Gastrocnemius medialis (tissue), 4 donors: Measurements from ENCODE around the gene KLHL25. TPM values are rescaled to one million over a fixed set of nuclear protein-coding genes. Genes with fewer than 3 reads are reported as not detected.

Source experiments
- ATAC-seq, 2 donors: fragments of 150-250 bp; one replicate each; pipeline ENCODE4 v1.9.1; 2016
- DNase-seq, 2 donors: peaks; one replicate each; pipeline ENCODE4 v3.0.0-alpha.2; 2019
- H3K27ac ChIP-seq, 4 donors: fragments of 200-600 bp; sonication (generic); 1 replicate in 1 of 4; 2 replicates in 3 of 4; pipeline ENCODE4 v1.5.1; 2016 to 2018; ENCODE audit warnings: mild to moderate bottlenecking in 2 of 4, moderate library complexity in 1 of 4
- H3K27me3 ChIP-seq, 3 donors: fragments of 200-600 bp; sonication (generic) in 2 of 3; 1 replicate in 1 of 3; 2 replicates in 2 of 3; pipeline versions ENCODE4 v1.5.1 to v1.6.0; 2016 to 2019; ENCODE audit warnings: mild to moderate bottlenecking in 1 of 3, moderate library complexity in 1 of 3
- H3K36me3 ChIP-seq, 2 donors: fragments of 200-600 bp; sonication (generic) in 1 of 2; one replicate each; pipeline ENCODE4 v1.5.1; 2017 to 2018
- H3K4me1 ChIP-seq, 2 donors: fragments of 200-600 bp; sonication (generic) in 1 of 2; one replicate each; pipeline ENCODE4 v1.5.1; 2016 to 2017; ENCODE audit warnings: mild to moderate bottlenecking in 2 of 2
- H3K4me3 ChIP-seq, 4 donors: fragments of 200-600 bp; sonication (generic) in 3 of 4; 1 replicate in 1 of 4; 2 replicates in 3 of 4; pipeline ENCODE4 v1.5.1; 2016 to 2019; ENCODE audit warnings: mild to moderate bottlenecking in 2 of 4
- H3K9me3 ChIP-seq, 3 donors: fragments of 200-600 bp; sonication (generic) in 2 of 3; 1 replicate in 1 of 3; 2 replicates in 2 of 3; pipeline ENCODE4 v1.5.1; 2016 to 2019
- CTCF ChIP-seq, 5 experiments: fragments of 450-650 bp in 3 of 5; fragments of 200-600 bp in 2 of 5; sonication (generic) in 2 of 5; IDR thresholded peaks in 4 of 5; conservative IDR thresholded peaks in 1 of 5; 1 replicate in 4 of 5; 2 replicates in 1 of 5; pipeline ENCODE4 v1.5.1; 2016 to 2019; ENCODE audit warnings: antibody characterized with exemption in 5 of 5, mild to moderate bottlenecking in 3 of 5, moderate library complexity in 3 of 5
- POLR2A ChIP-seq, 2 donors: fragments of 450-650 bp; IDR thresholded peaks; one replicate each; pipeline ENCODE4 v1.6.1; 2017; ENCODE audit warnings: antibody characterized with exemption in 2 of 2, mild to moderate bottlenecking in 2 of 2, moderate library complexity in 2 of 2
- in situ Hi-C, 4 donors: fragments of 200-750 bp; cut with MboI; loops; one replicate each; pipeline versions ENCODE4 v1.15.0 to v1.8.0; 2017; ENCODE audit warnings: low sequenced_read_pairs in 4 of 4
- intact Hi-C: fragments of 100-400 bp; cut with DNase I; formaldehyde crosslinking; loops from one replicate; pipeline ENCODE4 v1.15.1; 2023; ENCODE audit warnings: low total_unique reads
- total RNA-seq, 4 donors: library from RNA; depleted of rRNA; stranded (reverse); fragments of >200 nt; gene quantifications; one replicate each; pipeline versions ENCODE4 v1.1.0 to v1.2.3, GENCODE V29; 2016

KLHL25 gene
- total RNA-seq, 4 donors from 2014 or later: 4.8 to 7.0 (median 6.8) TPM

- Histone ChIP-seq H3K4me3 (no peak overlapping the region), H3K27ac (no peak overlapping the region), H3K27me3 (no peaks in the 10 kb centered on the region), H3K9me3 (no peaks in the 10 kb centered on the region), H3K36me3 (no peaks in the 10 kb centered on the region), H3K4me1 (peaks cover 19 to 33% of the 10 kb centered on the region in 2 donors)
- intact Hi-C loops: loop anchor here (5.0 kb wide), 3 partner anchors 38 to 77 kb away; no protein-coding TSS in a partner anchor
- in situ Hi-C loops: no loop called here
- ATAC-seq: no peak
- no peak for TF ChIP-seq POLR2A (IDR thresholded peaks at IDR 0.05)
- no peak for TF ChIP-seq CTCF (IDR thresholded peaks at IDR 0.05 in 4 of 5, conservative IDR thresholded peaks at IDR 0.05 in 1 of 5)
- DNase-seq: no peak
These were observed 39.7 kb downstream of the KLHL25 start for GRCh38 chr15:85754989-85755388.

- no peak overlapping the region for H3K27ac ChIP-seq
- DNase-seq: peak in 1 of 2 donors; percentile 9
- intact Hi-C loops (loop anchor here (5.0 kb wide), 3 partner anchors 37 to 78 kb away; no protein-coding TSS in a partner anchor), in situ Hi-C loops (no loop called here)
- no peak for ATAC-seq
- no peaks in the 10 kb centered on the region for H3K27me3 ChIP-seq
- no peaks in the 10 kb centered on the region for H3K9me3 ChIP-seq
- no peaks in the 10 kb centered on the region for H3K36me3 ChIP-seq
- TF ChIP-seq CTCF (IDR thresholded peaks at IDR 0.05 in 4 of 5, conservative IDR thresholded peaks at IDR 0.05 in 1 of 5) (no peak), POLR2A (IDR thresholded peaks at IDR 0.05) (no peak)
- no peak overlapping the region for H3K4me3 ChIP-seq
- peaks cover 30 to 43% of the 10 kb centered on the region in 2 donors for H3K4me1 ChIP-seq
These were observed 40.8 kb downstream of the KLHL25 start for GRCh38 chr15:85753791-85754452.

GRCh38 chr15:85753261-85753660 is 41.5 kb downstream of the KLHL25 start:
- Histone ChIP-seq H3K27me3 (no peaks in the 10 kb centered on the region), H3K4me3 (no peak overlapping the region), H3K36me3 (peaks cover 0 to 6% of the 10 kb centered on the region in 2 donors), H3K9me3 (no peaks in the 10 kb centered on the region), H3K27ac (no peak overlapping the region), H3K4me1 (peaks cover 37 to 43% of the 10 kb centered on the region in 2 donors)
- no peak for ATAC-seq
- intact Hi-C loops: loop anchor here (5.0 kb wide), 3 partner anchors 36 to 79 kb away; no protein-coding TSS in a partner anchor
- in situ Hi-C loops: no loop called here
- peak in 1 of 2 donors; percentile 10 for DNase-seq
- no peak for TF ChIP-seq POLR2A (IDR thresholded peaks at IDR 0.05)
- no peak for TF ChIP-seq CTCF (IDR thresholded peaks at IDR 0.05 in 4 of 5, conservative IDR thresholded peaks at IDR 0.05 in 1 of 5)

GRCh38 chr15:85752491-85752961 is 42.2 kb downstream of the KLHL25 start:
- H3K27ac ChIP-seq: no peak overlapping the region
- H3K9me3 ChIP-seq: no peaks in the 10 kb centered on the region
- no peak overlapping the region for H3K4me3 ChIP-seq
- no peaks in the 10 kb centered on the region for H3K27me3 ChIP-seq
- ATAC-seq: no peak
- H3K36me3 ChIP-seq: peaks cover 0 to 12% of the 10 kb centered on the region in 2 donors
- DNase-seq: no peak
- in situ Hi-C loops (no loop called here), intact Hi-C loops (loop anchor here (5.0 kb wide), 3 partner anchors 35 to 80 kb away; no protein-coding TSS in a partner anchor)
- peaks cover 38 to 43% of the 10 kb centered on the region in 2 donors for H3K4me1 ChIP-seq
- TF ChIP-seq POLR2A (IDR thresholded peaks at IDR 0.05) (no peak), CTCF (IDR thresholded peaks at IDR 0.05 in 4 of 5, conservative IDR thresholded peaks at IDR 0.05 in 1 of 5) (no peak)
